ENCODE measurements around the gene EVI5.

GRCh38 chr1:92543131-92544055 lies 241.5 kb downstream of the EVI5 start:
- TF ChIP-seq, protein P1, sequence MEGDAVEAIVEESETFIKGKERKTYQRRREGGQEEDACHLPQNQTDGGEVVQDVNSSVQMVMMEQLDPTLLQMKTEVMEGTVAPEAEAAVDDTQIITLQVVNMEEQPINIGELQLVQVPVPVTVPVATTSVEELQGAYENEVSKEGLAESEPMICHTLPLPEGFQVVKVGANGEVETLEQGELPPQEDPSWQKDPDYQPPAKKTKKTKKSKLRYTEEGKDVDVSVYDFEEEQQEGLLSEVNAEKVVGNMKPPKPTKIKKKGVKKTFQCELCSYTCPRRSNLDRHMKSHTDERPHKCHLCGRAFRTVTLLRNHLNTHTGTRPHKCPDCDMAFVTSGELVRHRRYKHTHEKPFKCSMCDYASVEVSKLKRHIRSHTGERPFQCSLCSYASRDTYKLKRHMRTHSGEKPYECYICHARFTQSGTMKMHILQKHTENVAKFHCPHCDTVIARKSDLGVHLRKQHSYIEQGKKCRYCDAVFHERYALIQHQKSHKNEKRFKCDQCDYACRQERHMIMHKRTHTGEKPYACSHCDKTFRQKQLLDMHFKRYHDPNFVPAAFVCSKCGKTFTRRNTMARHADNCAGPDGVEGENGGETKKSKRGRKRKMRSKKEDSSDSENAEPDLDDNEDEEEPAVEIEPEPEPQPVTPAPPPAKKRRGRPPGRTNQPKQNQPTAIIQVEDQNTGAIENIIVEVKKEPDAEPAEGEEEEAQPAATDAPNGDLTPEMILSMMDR (IDR thresholded peaks at IDR 0.05) = no peak
- TF ChIP-seq POLR2A (IDR thresholded peaks at IDR 0.05) = no peak

Data from tibial nerve (tissue), 3 donors.